Keratinocyte (primary cell): ENCODE measurements around the gene L3MBTL4. TPM values are rescaled to one million over a fixed set of nuclear protein-coding genes. Genes with fewer than 3 reads are reported as not detected.

Experiments
- DNase-seq: peaks from one replicate; pipeline ENCODE4 v3.0.0-alpha.2; 2011; ENCODE audit warnings: low read depth, missing footprints, low spot score
- FAIRE-seq: peaks from 2 replicates; lab custom pipeline; 2011; peaks lifted over from hg19 to GRCh38; lab: Jason Lieb, UNC
- H2AFZ ChIP-seq: 2 replicates; pipeline ENCODE4 v1.6.0; 2012; ENCODE audit warnings: low read length, control low read depth, inconsistent platforms; ENCODE audit not compliant: control insufficient read depth
- H3K27ac ChIP-seq: 2 replicates; pipeline ENCODE4 v1.5.1; 2011; ENCODE audit warnings: low read length; ENCODE audit not compliant: control insufficient read depth, insufficient read depth
- H3K27me3 ChIP-seq: 3 replicates; pipeline ENCODE4 v1.6.0; 2011; ENCODE audit warnings: low read length; ENCODE audit not compliant: control insufficient read depth, insufficient read depth; ENCODE audit errors: extremely low read depth
- H3K36me3 ChIP-seq, 2 experiments: 2 replicates in 1 of 2; 3 replicates in 1 of 2; pipeline ENCODE4 v1.5.1; 2011; ENCODE audit warnings: low read length in 2 of 2, mild to moderate bottlenecking in 1 of 2; ENCODE audit not compliant: control insufficient read depth in 2 of 2, insufficient read depth in 2 of 2; ENCODE audit errors: extremely low read depth in 1 of 2
- H3K4me1 ChIP-seq: 3 replicates; pipeline ENCODE4 v1.5.1; 2011; ENCODE audit warnings: low read length; ENCODE audit not compliant: control insufficient read depth, insufficient read depth; ENCODE audit errors: extremely low read depth
- H3K4me2 ChIP-seq: 3 replicates; pipeline ENCODE4 v1.6.0; 2011; ENCODE audit warnings: low read depth, low read length; ENCODE audit not compliant: control insufficient read depth, insufficient read depth; ENCODE audit errors: extremely low read depth
- H3K4me3 ChIP-seq, 3 experiments: fragments of 200-600 bp in 1 of 3; sonication (generic) in 1 of 3; 2 replicates in 2 of 3; 3 replicates in 1 of 3; pipeline ENCODE4 v1.5.1; 2011 to 2016; ENCODE audit warnings: low read length in 3 of 3, mild to moderate bottlenecking in 3 of 3, control low read depth in 2 of 3, inconsistent platforms in 1 of 3, low read depth in 1 of 3, mixed read lengths in 1 of 3, mixed run types in 1 of 3, moderate library complexity in 1 of 3; ENCODE audit not compliant: control insufficient read depth in 2 of 3, insufficient read depth in 2 of 3; ENCODE audit errors: extremely low read depth in 1 of 3
- H3K79me2 ChIP-seq: 2 replicates; pipeline ENCODE4 v1.6.0; 2012; ENCODE audit warnings: low read length; ENCODE audit not compliant: control insufficient read depth, insufficient read depth
- H3K9ac ChIP-seq: 3 replicates; pipeline ENCODE4 v1.6.0; 2011; ENCODE audit warnings: low read length; ENCODE audit not compliant: control insufficient read depth, insufficient read depth; ENCODE audit errors: extremely low read depth
- H3K9me1 ChIP-seq: 3 replicates; pipeline ENCODE4 v1.6.0; 2011; ENCODE audit warnings: low read length; ENCODE audit not compliant: control insufficient read depth, insufficient read depth; ENCODE audit errors: extremely low read depth
- H3K9me3 ChIP-seq: 2 replicates; pipeline ENCODE4 v1.5.1; 2012; ENCODE audit warnings: low read depth, low read length; ENCODE audit not compliant: control insufficient read depth
- H4K20me1 ChIP-seq: 3 replicates; pipeline ENCODE4 v1.6.0; 2011; ENCODE audit warnings: low read length; ENCODE audit not compliant: control insufficient read depth, insufficient read depth; ENCODE audit errors: extremely low read depth
- CTCF ChIP-seq, 3 experiments: IDR thresholded peaks in 1 of 3; conservative IDR thresholded peaks in 1 of 3; optimal IDR thresholded peaks in 1 of 3; 2 replicates in 2 of 3; 3 replicates in 1 of 3; pipeline versions ENCODE3 to v1.5.1; 2011; ENCODE audit warnings: low read length in 3 of 3, mild to moderate bottlenecking in 3 of 3, moderate library complexity in 2 of 3, control low read depth in 1 of 3, inconsistent platforms in 1 of 3; ENCODE audit not compliant: insufficient read depth in 2 of 3; ENCODE audit errors: extremely low read depth in 1 of 3
- EZH2 ChIP-seq: IDR thresholded peaks from one replicate; pipeline ENCODE4 v1.6.1; 2012; ENCODE audit warnings: inconsistent platforms, mild to moderate bottlenecking, low read length, moderate library complexity
- dilution Hi-C: fragments of 300-500 bp; cut with MboI; formaldehyde crosslinking; loops from one replicate; pipeline ENCODE4 v1.7.0; 2020; ENCODE audit warnings: low sequenced_read_pairs; ENCODE audit not compliant: extremely low pct_ligation_motif_present
- polyA plus RNA-seq, 5 experiments: library from polyadenylated mRNA; depleted of rRNA in 3 of 5; stranded (reverse) in 3 of 5; stranded (forward) in 1 of 5; unstranded in 1 of 5; fragments of >200 nt; gene quantifications; 1 replicate in 1 of 5; 2 replicates in 3 of 5; 3 replicates in 1 of 5; pipeline versions ENCODE4 v1.2.1 to v1.2.3, GENCODE V29; 2011 to 2012; ENCODE audit warnings: missing spikeins in 2 of 5, low read depth in 1 of 5, low replicate concordance in 1 of 5

L3MBTL4 gene
- polyA plus RNA-seq, 1 donor (not counting 4 experiments of a cell fraction or from before 2014, with no cell fraction given) = 0.17 TPM

GRCh38 chr18:6284761-6285160 is 129.9 kb downstream of the L3MBTL4 start:
- Histone ChIP-seq H3K79me2 (no peaks in the 10 kb centered on the region), H3K9me3 (no peaks in the 10 kb centered on the region), H4K20me1 (no peaks in the 10 kb centered on the region), H3K36me3 (no peaks in the 10 kb centered on the region), H3K27me3 (no peaks in the 10 kb centered on the region), H3K9ac (no peak overlapping the region), H3K4me1 (no peaks in the 10 kb centered on the region), H3K4me2 (no peak overlapping the region), H3K9me1 (no peaks in the 10 kb centered on the region), H2AFZ (no peak overlapping the region), H3K4me3 (no peak overlapping the region), H3K27ac (no peak overlapping the region)
- dilution Hi-C loops = no loop called here
- DNase-seq (no peak), FAIRE-seq (no peak)
- TF ChIP-seq EZH2 = no peak
- TF ChIP-seq CTCF (optimal IDR thresholded peaks at IDR 0.05 in 1 of 3, IDR thresholded peaks at IDR 0.05 in 1 of 3, conservative IDR thresholded peaks at IDR 0.05 in 1 of 3; ENCODE audit: extremely low read depth in 1 of 3, insufficient read depth in 2 of 3, low read length in 3 of 3) = no peak

DNA sequence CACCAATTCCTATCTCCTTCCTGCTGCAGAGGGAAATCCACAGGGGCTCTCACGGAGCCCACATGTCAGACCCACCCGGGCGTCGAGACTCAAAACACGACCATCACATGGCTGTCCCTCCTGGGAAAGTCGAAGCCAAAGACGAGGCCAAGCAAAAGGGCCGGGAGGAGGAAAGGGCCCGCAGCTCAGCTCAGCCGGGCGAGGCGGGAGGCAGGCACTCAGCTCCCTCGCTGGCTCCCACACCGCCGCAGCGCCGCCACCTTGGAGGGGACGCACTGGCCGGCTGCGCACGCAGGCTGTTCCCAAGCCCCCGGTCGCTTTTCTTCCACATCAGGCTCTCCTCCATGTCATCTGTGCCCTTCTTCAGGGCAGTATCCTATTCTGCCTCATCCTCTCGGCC is 130.4 kb downstream of the L3MBTL4 start:
- Histone ChIP-seq H3K27me3 (no peaks in the 10 kb centered on the region), H4K20me1 (no peaks in the 10 kb centered on the region), H3K36me3 (no peaks in the 10 kb centered on the region), H3K4me3 (no peak overlapping the region), H3K9me3 (no peaks in the 10 kb centered on the region), H3K9ac (no peak overlapping the region), H3K4me1 (no peaks in the 10 kb centered on the region), H2AFZ (no peak overlapping the region), H3K4me2 (no peak overlapping the region), H3K9me1 (no peaks in the 10 kb centered on the region), H3K27ac (no peak overlapping the region), H3K79me2 (no peaks in the 10 kb centered on the region)
- FAIRE-seq = no peak
- dilution Hi-C loops = no loop called here
- no peak for DNase-seq
- TF ChIP-seq CTCF (optimal IDR thresholded peaks at IDR 0.05 in 1 of 3, IDR thresholded peaks at IDR 0.05 in 1 of 3, conservative IDR thresholded peaks at IDR 0.05 in 1 of 3; ENCODE audit: extremely low read depth in 1 of 3, insufficient read depth in 2 of 3, low read length in 3 of 3) (no peak), EZH2 (no peak)
